Fibroblast of the aortic adventitia (primary cell): ENCODE results near the gene GRIA3. TPM values are rescaled to one million over a fixed set of nuclear protein-coding genes. Genes with fewer than 3 reads are reported as not detected.

Experiments
- DNase-seq: peaks from one replicate; pipeline ENCODE4 v3.0.0-alpha.2; 2010; ENCODE audit warnings: low read depth
- H3K4me3 ChIP-seq: 2 replicates; pipeline ENCODE4 v1.5.1; 2011; ENCODE audit warnings: low read depth, mild to moderate bottlenecking, control low read depth, low read length, moderate library complexity
- total RNA-seq: library from RNA; depleted of rRNA; stranded (reverse); fragments of >200 nt; gene quantifications from 2 replicates; pipeline ENCODE4 v1.2.3, GENCODE V29; 2012; ENCODE audit warnings: low replicate concordance
- TF ChIP-seq, protein P1 (sequence below): IDR thresholded peaks from 2 replicates; pipeline ENCODE4 v1.5.1; 2011; ENCODE audit warnings: mild to moderate bottlenecking, low read length, control low read depth, inconsistent platforms; ENCODE audit not compliant: insufficient read depth

Gene GRIA3
- total RNA-seq, 1 donor, result 9.7 TPM

DNA sequence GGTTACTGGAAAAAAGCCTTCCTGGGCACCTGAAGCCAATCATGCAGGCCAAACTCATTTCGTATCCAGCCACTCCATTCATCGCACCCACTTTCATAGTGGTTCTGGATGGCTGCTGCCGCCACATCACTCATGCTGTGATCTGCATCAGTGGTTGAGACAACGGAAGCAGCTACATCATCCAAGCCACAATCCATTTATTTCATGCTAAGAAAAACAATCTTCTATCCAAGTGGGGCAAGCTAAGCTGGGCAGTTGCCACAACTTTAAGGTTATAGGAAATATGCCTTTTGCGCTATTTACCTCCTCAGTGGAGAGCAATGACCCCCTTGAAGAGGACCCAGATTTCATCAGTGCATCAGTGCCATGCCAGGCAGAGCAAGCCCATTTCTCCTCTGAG, 124.6 kb downstream of the GRIA3 start:
- TF ChIP-seq, protein P1, sequence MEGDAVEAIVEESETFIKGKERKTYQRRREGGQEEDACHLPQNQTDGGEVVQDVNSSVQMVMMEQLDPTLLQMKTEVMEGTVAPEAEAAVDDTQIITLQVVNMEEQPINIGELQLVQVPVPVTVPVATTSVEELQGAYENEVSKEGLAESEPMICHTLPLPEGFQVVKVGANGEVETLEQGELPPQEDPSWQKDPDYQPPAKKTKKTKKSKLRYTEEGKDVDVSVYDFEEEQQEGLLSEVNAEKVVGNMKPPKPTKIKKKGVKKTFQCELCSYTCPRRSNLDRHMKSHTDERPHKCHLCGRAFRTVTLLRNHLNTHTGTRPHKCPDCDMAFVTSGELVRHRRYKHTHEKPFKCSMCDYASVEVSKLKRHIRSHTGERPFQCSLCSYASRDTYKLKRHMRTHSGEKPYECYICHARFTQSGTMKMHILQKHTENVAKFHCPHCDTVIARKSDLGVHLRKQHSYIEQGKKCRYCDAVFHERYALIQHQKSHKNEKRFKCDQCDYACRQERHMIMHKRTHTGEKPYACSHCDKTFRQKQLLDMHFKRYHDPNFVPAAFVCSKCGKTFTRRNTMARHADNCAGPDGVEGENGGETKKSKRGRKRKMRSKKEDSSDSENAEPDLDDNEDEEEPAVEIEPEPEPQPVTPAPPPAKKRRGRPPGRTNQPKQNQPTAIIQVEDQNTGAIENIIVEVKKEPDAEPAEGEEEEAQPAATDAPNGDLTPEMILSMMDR, result no peak
- no peak overlapping the region for H3K4me3 ChIP-seq
- DNase-seq, result no peak

DNA sequence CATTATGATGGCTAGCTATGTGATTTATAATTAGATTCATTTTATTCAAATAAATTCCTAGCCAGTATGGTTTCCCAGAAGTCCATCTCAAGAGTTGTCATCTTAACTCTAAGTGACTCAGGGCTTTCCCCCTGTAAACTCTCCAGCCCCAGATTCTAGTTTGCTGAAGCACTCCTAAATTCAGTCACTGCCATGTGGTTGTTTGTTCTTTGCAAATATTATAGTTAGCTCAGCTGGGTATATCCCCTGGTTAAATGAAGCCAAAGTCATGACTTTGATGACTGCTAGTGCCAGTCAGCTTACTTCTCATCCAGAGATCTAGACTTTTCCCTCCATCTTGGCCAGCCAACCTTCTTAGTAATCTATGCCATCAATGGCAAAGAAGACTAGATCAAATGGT, 126.0 kb downstream of the GRIA3 start:
- no peak for DNase-seq
- TF ChIP-seq, protein P1, result no peak
- H3K4me3 ChIP-seq, result no peak overlapping the region

DNA sequence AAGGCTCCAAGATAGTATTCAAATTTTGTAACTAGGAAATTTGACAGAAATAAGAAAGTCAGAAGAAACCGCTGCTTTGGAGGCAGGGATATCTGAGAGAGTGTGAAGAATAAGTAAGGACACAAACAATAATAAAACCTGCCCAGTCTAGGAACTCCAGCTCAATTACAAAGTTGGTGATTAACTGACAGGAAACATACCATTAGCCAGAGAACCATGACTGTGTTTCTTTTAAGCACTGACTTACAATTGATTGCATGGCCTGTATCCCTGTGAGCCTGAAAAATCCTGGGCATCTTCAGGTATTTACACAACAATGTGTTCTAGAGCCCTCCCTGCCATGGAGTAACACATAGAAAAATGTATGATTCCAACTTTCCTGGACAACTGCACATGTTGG, 127.4 kb downstream of the GRIA3 start:
- no peak for DNase-seq

DNA sequence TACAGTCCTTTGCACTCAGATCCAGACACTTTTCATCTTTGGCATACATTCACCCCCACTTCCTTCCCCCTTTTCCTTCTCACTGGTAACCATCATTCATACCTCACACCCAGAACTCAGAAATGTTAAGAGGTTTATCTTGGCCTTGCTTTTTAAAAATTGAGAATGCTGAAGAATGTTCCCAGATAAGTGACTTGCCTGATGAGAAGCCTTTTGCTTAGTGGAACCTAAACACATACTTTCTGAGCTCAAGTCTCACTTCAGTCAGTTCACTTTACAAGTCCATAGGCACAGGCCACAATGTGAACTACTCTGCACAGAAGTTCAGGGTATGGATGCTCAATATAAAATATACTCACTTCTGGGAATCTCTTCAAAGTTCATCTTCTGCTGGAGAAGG, 129.4 kb downstream of the GRIA3 start:
- DNase-seq, result no peak
- TF ChIP-seq, protein P1, result no peak
- no peak overlapping the region for H3K4me3 ChIP-seq

More for the DNA sequence above, 127.4 kb downstream of the GRIA3 start:
- H3K4me3 ChIP-seq, result no peak overlapping the region
- TF ChIP-seq, protein P1, result no peak

DNA sequence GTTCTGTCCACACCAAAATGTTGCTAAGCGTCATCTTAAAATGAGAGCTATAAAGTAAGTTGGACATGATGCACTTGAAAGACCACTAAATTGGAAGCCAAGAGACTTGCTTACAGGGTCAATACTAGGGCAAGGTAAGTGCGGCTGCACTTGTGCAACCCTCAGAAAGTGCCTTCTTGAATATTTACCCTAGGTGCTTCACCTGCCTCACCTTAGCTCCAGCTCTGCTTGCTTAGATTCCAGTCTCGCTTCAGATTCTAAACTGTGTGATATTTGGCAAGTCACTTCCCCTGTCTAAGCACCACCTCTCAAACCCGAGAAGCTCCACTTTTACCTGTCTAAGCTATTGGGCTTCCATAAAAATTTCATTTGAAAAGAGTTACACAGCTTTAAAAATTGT, 136.5 kb downstream of the GRIA3 start:
- no peak overlapping the region for H3K4me3 ChIP-seq
- TF ChIP-seq, protein P1, result no peak
- DNase-seq, result no peak

DNA sequence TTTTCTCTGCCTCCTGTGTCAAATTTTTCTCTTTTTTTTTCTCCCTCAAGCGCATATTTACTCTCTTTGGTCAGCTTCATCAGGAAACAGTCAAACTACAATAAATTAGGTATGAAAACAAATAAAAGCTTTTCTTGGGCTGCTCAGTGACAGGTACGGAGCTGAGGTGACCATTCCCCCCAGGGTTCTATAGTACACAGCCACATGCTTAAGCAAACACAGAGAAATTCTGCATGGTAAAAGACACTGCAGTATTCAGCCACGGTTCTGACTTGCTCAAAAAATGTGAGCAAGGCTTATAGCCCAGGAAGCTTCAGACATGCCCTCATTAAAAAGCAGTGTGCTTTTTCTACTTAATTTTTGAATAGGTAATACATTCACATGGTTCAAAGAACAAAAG, 138.5 kb downstream of the GRIA3 start:
- TF ChIP-seq, protein P1, result no peak
- no peak overlapping the region for H3K4me3 ChIP-seq
- no peak for DNase-seq

DNA sequence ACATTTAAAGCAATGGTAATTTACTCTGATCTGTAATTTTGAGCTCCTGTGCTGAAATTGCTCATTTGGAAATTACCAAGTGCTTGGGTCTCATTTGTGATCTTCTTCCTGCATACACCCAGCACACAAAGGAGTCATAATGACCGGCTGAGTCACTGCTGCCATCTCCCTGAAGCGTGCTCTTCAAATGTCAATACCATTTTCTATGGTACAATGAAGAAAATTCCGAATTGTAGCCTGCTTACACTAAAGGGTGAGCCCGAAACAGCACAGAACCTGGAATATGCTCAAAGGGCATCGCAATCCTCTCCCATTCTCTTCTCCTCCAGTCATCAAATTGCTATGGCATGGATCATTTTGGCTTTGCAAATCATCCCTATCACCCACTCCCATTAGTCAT, 140.5 kb downstream of the GRIA3 start:
- TF ChIP-seq, protein P1, result no peak
- DNase-seq, result peak; percentile 13
- no peak overlapping the region for H3K4me3 ChIP-seq
